GM19099 (cell line): ENCODE measurements around the gene SLC22A14.

Experiments used
- POLR2A ChIP-seq: IDR thresholded peaks from 3 replicates; pipeline ENCODE4 v1.6.1; 2011; ENCODE audit warnings: low read depth; ENCODE audit not compliant: insufficient read length; ENCODE audit errors: extremely low read depth

SLC22A14 gene

GRCh38 chr3:38348903-38349302 lies 66.8 kb downstream of the SLC22A14 start:
- no peak for TF ChIP-seq POLR2A

DNA sequence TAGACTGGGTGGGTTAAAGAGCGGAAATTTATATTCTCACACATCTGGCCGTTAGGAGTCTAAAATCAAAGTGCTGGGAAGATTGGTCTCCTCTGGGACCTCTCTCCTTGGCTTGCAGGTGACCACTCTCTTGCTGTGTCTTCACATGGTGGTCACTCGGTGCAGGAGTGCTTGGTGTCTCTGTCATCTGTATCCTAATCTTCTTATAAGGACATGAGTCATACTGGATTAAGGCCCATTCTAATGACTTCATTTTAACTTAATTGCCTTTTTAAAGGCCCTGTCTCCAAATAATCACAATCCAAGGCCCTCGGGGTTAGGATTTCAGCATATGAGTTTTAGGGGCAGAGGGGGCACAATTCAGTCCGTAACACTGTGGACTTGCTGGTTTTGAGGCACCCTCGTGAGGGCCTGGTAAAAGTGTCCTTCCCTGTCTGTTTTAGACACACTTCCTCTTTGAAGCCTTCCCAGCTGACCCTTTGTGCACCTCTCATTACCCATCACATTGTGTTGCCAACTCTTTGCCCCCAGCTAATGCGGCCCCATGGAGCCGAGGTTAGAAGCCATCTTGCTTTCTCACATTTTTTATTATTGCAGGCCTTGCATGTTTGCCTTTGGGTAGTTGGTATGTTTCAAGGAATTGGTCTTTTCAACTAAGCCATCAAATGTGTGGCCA lies 67.7 kb downstream of the SLC22A14 start:
- TF ChIP-seq POLR2A, result no peak

- TF ChIP-seq POLR2A, result no peak
These were observed 71.1 kb downstream of the SLC22A14 start for GRCh38 chr3:38353151-38353550.

DNA sequence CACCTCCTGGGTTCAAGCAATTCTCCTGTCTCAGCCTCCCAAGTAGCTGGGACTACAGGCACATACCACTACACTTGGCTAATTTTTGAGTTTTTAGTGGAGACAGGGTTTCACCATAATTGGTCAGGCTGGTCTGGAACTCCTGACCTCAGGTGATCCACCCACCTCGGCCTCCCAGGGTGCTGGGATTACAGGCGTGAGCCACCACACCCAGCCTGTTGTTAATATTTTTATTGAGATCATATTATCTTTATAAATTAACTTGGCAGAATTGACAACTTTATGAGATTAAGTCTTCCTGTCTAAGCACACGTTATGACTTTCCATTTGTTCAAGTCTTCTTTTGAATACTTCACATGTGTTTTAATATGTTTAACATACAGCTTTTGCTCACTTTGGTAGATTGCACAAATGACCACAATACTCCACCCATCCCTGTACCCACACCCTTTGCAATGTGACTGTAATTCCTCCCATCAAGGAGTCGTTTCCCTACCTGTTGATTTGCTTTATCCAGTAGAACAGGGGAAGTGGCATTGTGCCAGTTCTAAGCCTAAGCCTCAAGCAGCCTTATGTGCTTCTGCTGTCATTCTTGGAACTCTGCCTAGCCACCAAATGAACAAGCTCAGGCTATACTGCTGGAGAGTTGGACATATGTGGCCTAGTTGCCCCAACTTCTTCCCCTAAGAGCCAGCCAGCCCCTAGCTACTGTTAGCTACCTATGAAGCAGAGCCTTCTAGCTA lies 72.7 kb downstream of the SLC22A14 start:
- no peak for TF ChIP-seq POLR2A

GRCh38 chr3:38359038-38359437 lies 76.9 kb downstream of the SLC22A14 start:
- TF ChIP-seq POLR2A, result no peak

DNA sequence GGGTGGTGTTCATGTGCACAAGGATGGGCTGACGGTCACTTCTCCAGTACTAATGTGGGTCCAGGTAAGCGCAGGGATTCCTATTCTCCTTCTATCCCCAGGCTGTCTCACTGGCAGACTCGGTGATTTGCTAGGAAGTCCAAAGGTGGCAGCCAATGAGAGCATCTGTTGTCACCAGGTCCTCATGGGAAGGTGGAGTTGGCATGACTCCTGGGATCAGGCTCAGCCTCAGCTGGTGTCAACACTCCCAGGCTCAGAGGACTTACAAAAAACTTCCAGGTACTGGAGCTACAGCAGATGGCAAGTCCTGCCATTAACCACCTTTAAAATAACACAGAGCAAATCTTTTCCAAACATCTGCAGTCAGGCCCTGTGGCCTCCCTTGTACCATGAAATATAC lies 78.3 kb downstream of the SLC22A14 start:
- TF ChIP-seq POLR2A, result no peak

DNA sequence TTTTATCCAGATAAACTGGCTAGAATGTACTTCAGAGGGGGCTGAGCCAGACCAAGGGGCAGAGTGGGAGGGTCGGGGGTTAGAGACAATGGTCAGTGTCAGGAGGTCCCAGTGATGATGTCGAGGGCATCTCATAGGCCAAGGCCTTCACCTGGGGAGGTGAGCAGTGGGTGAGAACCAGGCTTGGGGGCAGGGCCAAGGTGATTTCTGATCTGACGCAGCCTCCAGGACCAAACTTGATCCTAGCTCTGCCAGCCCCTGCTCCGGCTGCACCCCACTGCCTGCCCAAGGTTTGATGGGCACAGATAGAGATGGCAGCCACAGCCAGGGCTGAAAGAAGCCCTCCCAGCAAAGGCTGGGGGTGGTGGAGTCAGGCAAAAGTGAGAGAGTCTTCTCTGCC lies 79.4 kb downstream of the SLC22A14 start:
- no peak for TF ChIP-seq POLR2A

GRCh38 chr3:38362825-38363224 lies 80.7 kb downstream of the SLC22A14 start:
- TF ChIP-seq POLR2A, result no peak

- no peak for TF ChIP-seq POLR2A
These were observed 82.8 kb downstream of the SLC22A14 start for GRCh38 chr3:38364721-38365400.

- no peak for TF ChIP-seq POLR2A
These were observed 83.5 kb downstream of the SLC22A14 start for GRCh38 chr3:38365469-38366062.

DNA sequence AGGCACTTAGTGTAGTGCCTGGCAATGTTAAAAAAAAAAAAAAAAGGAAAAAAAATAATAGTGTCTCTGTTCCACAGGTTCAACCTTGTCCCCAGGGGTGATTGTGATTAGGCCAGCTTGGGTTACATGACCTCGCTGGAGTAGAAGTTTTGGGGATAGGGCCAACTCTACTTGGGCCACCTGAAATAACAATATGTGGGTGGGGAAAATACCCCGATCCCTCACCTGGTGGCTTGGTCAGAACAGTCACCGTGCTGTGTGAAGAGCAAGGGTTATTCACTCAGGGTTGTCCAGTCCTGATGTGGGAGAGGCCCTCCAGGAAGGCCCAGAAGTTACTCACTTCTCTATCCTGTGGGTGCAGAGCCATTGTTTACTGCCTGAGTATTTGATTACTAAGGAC lies 84.0 kb downstream of the SLC22A14 start:
- no peak for TF ChIP-seq POLR2A

- TF ChIP-seq POLR2A, result no peak
These were observed 85.7 kb downstream of the SLC22A14 start for GRCh38 chr3:38367779-38368178.
